ENCODE measurements around the gene VMP1.

GRCh38 chr17:59876107-59876506 is 168.7 kb downstream of the VMP1 start:
- no peak for TF ChIP-seq CTCF (IDR thresholded peaks at IDR 0.05; ENCODE audit: low read depth, low read length, missing input control)
- no peak for TF ChIP-seq JUND (IDR thresholded peaks at IDR 0.05)
- TF ChIP-seq RAD21 (IDR thresholded peaks at IDR 0.05), result no peak
- TF ChIP-seq GABPA (IDR thresholded peaks at IDR 0.05 in 1 of 2, conservative IDR thresholded peaks at IDR 0.05 in 1 of 2), result no peak
- no peak for TF ChIP-seq MAX (IDR thresholded peaks at IDR 0.05)
- no peak for TF ChIP-seq TAF1 (conservative IDR thresholded peaks at IDR 0.05)

Data from liver (tissue), 3 donors.